ENCODE results near the gene BEAN1. TPM values are rescaled to one million over a fixed set of nuclear protein-coding genes. Genes with fewer than 3 reads are reported as not detected.

BEAN1 gene
- total and polyA plus RNA-seq, 2 experiments from 2014 or later: 0.07 to 0.10 TPM

DNA sequence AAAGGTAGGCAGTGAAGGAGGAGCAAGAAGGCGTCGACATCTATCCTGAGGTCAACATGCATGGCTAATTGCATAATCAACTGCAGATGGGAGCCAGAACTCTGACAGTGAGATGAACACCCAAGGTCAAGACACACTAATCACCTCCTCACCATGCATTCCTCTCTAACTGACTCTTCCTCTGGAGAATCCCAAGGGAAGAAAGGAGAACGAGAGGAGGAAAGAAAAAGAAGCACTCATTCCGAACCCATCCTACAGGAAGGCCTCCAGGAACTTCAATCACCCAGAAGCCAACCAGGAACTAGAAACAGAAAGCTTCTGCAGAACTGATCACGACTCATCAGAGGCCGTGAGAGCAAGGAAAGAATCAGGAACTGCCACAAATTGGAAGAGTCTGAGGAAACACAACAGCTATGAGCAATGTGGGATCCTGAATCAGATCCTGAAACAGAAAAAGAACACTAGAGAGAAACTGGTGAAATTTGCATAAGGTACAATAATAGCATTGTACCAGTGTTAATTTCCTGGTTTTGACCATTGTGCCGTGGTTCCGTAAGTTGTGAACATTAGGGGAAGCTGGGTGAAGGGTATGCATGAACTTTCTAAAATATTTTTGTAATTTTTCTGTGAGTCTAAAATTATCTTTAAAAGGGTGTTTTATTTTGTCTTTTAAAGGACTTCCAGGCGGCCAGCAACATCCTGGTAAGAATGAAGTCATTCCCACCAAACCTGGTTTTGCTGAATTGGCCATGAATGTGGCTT is 10.0 kb upstream of the BEAN1 start:
- no peaks in the 10 kb centered on the region for H3K27me3 ChIP-seq (ENCODE audit: insufficient read depth)
- DNase-seq (ENCODE audit: low spot score) (no peak), ATAC-seq (no peak)
- no peaks in the 10 kb centered on the region for H3K27me3 Mint-ChIP-seq (ENCODE audit: insufficient read depth, low read depth, poor library complexity)
- H4K20me1 ChIP-seq (replicated peaks; ENCODE audit: insufficient read depth): no peaks in the 10 kb centered on the region
- H3K4me1 ChIP-seq (ENCODE audit: insufficient read depth): no peaks in the 10 kb centered on the region
- no peak overlapping the region for H3K27ac ChIP-seq (ENCODE audit: low read depth)
- H2AFZ ChIP-seq: no peak overlapping the region
- H3K9me2 ChIP-seq (ENCODE audit: insufficient read depth): no peaks in the 10 kb centered on the region; the same call in 1 of the 2 replicates
- no peaks in the 10 kb centered on the region for H3K4me1 Mint-ChIP-seq
- H3K4me3 Mint-ChIP-seq: no peak overlapping the region
- TF ChIP-seq POLR2AphosphoS5 (IDR thresholded peaks at IDR 0.05; ENCODE audit: low read depth) (no peak), NANOG (IDR thresholded peaks at IDR 0.05; ENCODE audit: borderline replicate concordance) (no peak), CREB1 (CRISPR knock-in tag; IDR thresholded peaks at IDR 0.05; ENCODE audit: low read depth) (no peak), STAT1 (IDR thresholded peaks at IDR 0.05; ENCODE audit: unreplicated experiment) (no peak), ZNF331 (CRISPR knock-in tag; IDR thresholded peaks at IDR 0.05; ENCODE audit: low read depth) (no peak), JUNB (IDR thresholded peaks at IDR 0.05; ENCODE audit: unreplicated experiment) (no peak), ZNF114 (CRISPR knock-in tag; IDR thresholded peaks at IDR 0.05) (no peak), EZH2 (IDR thresholded peaks at IDR 0.05; ENCODE audit: low read depth, unreplicated experiment) (no peak), EZH2phosphoT487 (IDR thresholded peaks at IDR 0.05; ENCODE audit: unreplicated experiment) (no peak)
- TF ChIP-seq, protein P1, sequence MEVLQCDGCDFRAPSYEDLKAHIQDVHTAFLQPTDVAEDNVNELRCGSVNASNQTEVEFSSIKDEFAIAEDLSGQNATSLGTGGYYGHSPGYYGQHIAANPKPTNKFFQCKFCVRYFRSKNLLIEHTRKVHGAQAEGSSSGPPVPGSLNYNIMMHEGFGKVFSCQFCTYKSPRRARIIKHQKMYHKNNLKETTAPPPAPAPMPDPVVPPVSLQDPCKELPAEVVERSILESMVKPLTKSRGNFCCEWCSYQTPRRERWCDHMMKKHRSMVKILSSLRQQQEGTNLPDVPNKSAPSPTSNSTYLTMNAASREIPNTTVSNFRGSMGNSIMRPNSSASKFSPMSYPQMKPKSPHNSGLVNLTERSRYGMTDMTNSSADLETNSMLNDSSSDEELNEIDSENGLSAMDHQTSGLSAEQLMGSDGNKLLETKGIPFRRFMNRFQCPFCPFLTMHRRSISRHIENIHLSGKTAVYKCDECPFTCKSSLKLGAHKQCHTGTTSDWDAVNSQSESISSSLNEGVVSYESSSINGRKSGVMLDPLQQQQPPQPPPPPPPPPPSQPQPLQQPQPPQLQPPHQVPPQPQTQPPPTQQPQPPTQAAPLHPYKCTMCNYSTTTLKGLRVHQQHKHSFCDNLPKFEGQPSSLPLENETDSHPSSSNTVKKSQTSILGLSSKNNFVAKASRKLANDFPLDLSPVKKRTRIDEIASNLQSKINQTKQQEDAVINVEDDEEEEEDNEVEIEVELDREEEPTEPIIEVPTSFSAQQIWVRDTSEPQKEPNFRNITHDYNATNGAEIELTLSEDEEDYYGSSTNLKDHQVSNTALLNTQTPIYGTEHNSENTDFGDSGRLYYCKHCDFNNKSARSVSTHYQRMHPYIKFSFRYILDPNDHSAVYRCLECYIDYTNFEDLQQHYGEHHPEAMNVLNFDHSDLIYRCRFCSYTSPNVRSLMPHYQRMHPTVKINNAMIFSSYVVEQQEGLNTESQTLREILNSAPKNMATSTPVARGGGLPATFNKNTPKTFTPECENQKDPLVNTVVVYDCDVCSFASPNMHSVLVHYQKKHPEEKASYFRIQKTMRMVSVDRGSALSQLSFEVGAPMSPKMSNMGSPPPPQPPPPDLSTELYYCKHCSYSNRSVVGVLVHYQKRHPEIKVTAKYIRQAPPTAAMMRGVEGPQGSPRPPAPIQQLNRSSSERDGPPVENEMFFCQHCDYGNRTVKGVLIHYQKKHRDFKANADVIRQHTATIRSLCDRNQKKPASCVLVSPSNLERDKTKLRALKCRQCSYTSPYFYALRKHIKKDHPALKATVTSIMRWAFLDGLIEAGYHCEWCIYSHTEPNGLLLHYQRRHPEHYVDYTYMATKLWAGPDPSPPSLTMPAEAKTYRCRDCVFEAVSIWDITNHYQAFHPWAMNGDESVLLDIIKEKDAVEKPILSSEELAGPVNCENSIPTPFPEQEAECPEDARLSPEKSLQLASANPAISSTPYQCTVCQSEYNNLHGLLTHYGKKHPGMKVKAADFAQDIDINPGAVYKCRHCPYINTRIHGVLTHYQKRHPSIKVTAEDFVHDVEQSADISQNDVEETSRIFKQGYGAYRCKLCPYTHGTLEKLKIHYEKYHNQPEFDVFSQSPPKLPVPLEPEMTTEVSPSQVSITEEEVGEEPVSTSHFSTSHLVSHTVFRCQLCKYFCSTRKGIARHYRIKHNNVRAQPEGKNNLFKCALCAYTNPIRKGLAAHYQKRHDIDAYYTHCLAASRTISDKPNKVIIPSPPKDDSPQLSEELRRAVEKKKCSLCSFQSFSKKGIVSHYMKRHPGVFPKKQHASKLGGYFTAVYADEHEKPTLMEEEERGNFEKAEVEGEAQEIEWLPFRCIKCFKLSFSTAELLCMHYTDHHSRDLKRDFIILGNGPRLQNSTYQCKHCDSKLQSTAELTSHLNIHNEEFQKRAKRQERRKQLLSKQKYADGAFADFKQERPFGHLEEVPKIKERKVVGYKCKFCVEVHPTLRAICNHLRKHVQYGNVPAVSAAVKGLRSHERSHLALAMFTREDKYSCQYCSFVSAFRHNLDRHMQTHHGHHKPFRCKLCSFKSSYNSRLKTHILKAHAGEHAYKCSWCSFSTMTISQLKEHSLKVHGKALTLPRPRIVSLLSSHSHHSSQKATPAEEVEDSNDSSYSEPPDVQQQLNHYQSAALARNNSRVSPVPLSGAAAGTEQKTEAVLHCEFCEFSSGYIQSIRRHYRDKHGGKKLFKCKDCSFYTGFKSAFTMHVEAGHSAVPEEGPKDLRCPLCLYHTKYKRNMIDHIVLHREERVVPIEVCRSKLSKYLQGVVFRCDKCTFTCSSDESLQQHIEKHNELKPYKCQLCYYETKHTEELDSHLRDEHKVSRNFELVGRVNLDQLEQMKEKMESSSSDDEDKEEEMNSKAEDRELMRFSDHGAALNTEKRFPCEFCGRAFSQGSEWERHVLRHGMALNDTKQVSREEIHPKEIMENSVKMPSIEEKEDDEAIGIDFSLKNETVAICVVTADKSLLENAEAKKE (CRISPR knock-in tag; IDR thresholded peaks at IDR 0.05): no peak
- TF ChIP-seq, protein P2, sequence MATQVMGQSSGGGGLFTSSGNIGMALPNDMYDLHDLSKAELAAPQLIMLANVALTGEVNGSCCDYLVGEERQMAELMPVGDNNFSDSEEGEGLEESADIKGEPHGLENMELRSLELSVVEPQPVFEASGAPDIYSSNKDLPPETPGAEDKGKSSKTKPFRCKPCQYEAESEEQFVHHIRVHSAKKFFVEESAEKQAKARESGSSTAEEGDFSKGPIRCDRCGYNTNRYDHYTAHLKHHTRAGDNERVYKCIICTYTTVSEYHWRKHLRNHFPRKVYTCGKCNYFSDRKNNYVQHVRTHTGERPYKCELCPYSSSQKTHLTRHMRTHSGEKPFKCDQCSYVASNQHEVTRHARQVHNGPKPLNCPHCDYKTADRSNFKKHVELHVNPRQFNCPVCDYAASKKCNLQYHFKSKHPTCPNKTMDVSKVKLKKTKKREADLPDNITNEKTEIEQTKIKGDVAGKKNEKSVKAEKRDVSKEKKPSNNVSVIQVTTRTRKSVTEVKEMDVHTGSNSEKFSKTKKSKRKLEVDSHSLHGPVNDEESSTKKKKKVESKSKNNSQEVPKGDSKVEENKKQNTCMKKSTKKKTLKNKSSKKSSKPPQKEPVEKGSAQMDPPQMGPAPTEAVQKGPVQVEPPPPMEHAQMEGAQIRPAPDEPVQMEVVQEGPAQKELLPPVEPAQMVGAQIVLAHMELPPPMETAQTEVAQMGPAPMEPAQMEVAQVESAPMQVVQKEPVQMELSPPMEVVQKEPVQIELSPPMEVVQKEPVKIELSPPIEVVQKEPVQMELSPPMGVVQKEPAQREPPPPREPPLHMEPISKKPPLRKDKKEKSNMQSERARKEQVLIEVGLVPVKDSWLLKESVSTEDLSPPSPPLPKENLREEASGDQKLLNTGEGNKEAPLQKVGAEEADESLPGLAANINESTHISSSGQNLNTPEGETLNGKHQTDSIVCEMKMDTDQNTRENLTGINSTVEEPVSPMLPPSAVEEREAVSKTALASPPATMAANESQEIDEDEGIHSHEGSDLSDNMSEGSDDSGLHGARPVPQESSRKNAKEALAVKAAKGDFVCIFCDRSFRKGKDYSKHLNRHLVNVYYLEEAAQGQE (IDR thresholded peaks at IDR 0.05; ENCODE audit: unreplicated experiment): no peak
- TF ChIP-seq, protein P3, sequence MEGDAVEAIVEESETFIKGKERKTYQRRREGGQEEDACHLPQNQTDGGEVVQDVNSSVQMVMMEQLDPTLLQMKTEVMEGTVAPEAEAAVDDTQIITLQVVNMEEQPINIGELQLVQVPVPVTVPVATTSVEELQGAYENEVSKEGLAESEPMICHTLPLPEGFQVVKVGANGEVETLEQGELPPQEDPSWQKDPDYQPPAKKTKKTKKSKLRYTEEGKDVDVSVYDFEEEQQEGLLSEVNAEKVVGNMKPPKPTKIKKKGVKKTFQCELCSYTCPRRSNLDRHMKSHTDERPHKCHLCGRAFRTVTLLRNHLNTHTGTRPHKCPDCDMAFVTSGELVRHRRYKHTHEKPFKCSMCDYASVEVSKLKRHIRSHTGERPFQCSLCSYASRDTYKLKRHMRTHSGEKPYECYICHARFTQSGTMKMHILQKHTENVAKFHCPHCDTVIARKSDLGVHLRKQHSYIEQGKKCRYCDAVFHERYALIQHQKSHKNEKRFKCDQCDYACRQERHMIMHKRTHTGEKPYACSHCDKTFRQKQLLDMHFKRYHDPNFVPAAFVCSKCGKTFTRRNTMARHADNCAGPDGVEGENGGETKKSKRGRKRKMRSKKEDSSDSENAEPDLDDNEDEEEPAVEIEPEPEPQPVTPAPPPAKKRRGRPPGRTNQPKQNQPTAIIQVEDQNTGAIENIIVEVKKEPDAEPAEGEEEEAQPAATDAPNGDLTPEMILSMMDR (conservative IDR thresholded peaks at IDR 0.05; ENCODE audit: low read depth in 2 of 2): no peak
- TF ChIP-seq, protein P4, sequence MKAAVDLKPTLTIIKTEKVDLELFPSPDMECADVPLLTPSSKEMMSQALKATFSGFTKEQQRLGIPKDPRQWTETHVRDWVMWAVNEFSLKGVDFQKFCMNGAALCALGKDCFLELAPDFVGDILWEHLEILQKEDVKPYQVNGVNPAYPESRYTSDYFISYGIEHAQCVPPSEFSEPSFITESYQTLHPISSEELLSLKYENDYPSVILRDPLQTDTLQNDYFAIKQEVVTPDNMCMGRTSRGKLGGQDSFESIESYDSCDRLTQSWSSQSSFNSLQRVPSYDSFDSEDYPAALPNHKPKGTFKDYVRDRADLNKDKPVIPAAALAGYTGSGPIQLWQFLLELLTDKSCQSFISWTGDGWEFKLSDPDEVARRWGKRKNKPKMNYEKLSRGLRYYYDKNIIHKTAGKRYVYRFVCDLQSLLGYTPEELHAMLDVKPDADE (IDR thresholded peaks at IDR 0.05): no peak
- H3K4me3 ChIP-seq: no peak overlapping the region
- H3F3A ChIP-seq (replicated peaks; ENCODE audit: low read depth): no peaks in the 10 kb centered on the region
- no peak overlapping the region for H3K4me2 ChIP-seq
- no peaks in the 10 kb centered on the region for H3K79me2 ChIP-seq (replicated peaks; ENCODE audit: insufficient read depth)
- no peak overlapping the region for H3K27ac Mint-ChIP-seq
- H3K9me3 Mint-ChIP-seq: peaks cover 11% of the 10 kb centered on the region; the same call in 2 of the 3 replicates
- no peaks in the 10 kb centered on the region for H3K36me3 Mint-ChIP-seq (ENCODE audit: low read depth)
- no peaks in the 10 kb centered on the region for H3K36me3 ChIP-seq (ENCODE audit: insufficient read depth)

Measured in GM23338 (cell line).